ENCODE data around the gene TOMM7. TPM values are rescaled to one million over a fixed set of nuclear protein-coding genes. Genes with fewer than 3 reads are reported as not detected.

The TOMM7 gene
- total and polyA plus RNA-seq, 12 donors, result 94.2 to 574 (median 275) TPM

GRCh38 chr7:22864855-22865601 is 42.4 kb upstream of the TOMM7 start:
- 79 to 90% (median 81%) methylated on average over 7 of the region's 7 CpGs for WGBS, 4 donors
- Histone ChIP-seq H3K27ac (peak overlapping the region in 1 of 5 donors; percentile 37), H3K27me3 (no peaks in the 10 kb centered on the region), H3K36me3 (replicated peaks in 1 of 2) (no peaks in the 10 kb centered on the region), H3K4me1 (replicated peaks in 1 of 2) (peaks cover 0 to 4% of the 10 kb centered on the region in 2 donors), H3K4me3 (no peak overlapping the region), H3K9me3 (replicated peaks in 1 of 3) (no peaks in the 10 kb centered on the region)
- DNase-seq, result peak in 1 of 7 donors; percentile 50
- TF ChIP-seq POLR2A (IDR thresholded peaks at IDR 0.05), result no peak
- TF ChIP-seq, protein P1, sequence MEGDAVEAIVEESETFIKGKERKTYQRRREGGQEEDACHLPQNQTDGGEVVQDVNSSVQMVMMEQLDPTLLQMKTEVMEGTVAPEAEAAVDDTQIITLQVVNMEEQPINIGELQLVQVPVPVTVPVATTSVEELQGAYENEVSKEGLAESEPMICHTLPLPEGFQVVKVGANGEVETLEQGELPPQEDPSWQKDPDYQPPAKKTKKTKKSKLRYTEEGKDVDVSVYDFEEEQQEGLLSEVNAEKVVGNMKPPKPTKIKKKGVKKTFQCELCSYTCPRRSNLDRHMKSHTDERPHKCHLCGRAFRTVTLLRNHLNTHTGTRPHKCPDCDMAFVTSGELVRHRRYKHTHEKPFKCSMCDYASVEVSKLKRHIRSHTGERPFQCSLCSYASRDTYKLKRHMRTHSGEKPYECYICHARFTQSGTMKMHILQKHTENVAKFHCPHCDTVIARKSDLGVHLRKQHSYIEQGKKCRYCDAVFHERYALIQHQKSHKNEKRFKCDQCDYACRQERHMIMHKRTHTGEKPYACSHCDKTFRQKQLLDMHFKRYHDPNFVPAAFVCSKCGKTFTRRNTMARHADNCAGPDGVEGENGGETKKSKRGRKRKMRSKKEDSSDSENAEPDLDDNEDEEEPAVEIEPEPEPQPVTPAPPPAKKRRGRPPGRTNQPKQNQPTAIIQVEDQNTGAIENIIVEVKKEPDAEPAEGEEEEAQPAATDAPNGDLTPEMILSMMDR (IDR thresholded peaks at IDR 0.05), result no peak
- intact Hi-C loops (cut with DNase I), result no loop called here

DNA sequence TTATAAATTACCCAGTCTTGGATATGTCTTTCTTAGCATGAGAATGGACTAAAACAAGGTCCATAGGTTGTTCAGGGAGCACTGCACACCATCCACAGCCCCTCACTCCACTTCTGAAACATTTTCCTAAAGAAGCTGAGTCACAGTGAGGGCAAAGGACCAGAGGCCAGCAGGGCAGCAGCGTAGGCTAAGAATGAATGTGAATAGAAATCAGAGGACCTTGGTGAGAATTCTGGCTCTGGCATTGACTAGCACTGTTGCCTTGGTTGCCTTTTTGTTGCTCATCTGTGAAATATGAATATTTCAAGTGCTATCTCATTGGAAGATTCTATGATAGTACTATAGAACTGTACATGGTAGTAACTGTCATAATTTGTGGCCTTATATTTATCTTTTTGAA is 41.7 kb upstream of the TOMM7 start:
- Histone ChIP-seq H3K27me3 (no peaks in the 10 kb centered on the region), H3K4me1 (replicated peaks in 1 of 2) (peaks cover 0 to 5% of the 10 kb centered on the region in 2 donors), H3K36me3 (replicated peaks in 1 of 2) (no peaks in the 10 kb centered on the region), H3K9me3 (replicated peaks in 1 of 3) (no peaks in the 10 kb centered on the region), H3K4me3 (no peak overlapping the region), H3K27ac (no peak overlapping the region)
- intact Hi-C loops (cut with DNase I), result no loop called here
- WGBS, 4 donors, result 67 to 100% (median 94%) methylated on average over 1 of the region's 1 CpG
- no peak for TF ChIP-seq POLR2A (IDR thresholded peaks at IDR 0.05)
- TF ChIP-seq, protein P1 (IDR thresholded peaks at IDR 0.05), result no peak
- no peak for DNase-seq

- Histone ChIP-seq H3K4me1 (replicated peaks in 1 of 2) (peaks cover 0 to 5% of the 10 kb centered on the region in 2 donors), H3K4me3 (no peak overlapping the region), H3K27ac (no peak overlapping the region), H3K36me3 (replicated peaks in 1 of 2) (peaks cover 0 to under 1% of the 10 kb centered on the region in 2 donors), H3K27me3 (no peaks in the 10 kb centered on the region), H3K9me3 (replicated peaks in 1 of 3) (no peaks in the 10 kb centered on the region)
- WGBS, 4 donors, result 90 to 95% (median 94%) methylated on average over 8 of the region's 8 CpGs
- TF ChIP-seq, protein P1 (IDR thresholded peaks at IDR 0.05), result no peak
- no peak for TF ChIP-seq POLR2A (IDR thresholded peaks at IDR 0.05)
- DNase-seq, result peak in 1 of 7 donors; percentile 41
- intact Hi-C loops (cut with DNase I), result no loop called here
These were observed 40.7 kb upstream of the TOMM7 start for GRCh38 chr7:22863156-22863899.

DNA sequence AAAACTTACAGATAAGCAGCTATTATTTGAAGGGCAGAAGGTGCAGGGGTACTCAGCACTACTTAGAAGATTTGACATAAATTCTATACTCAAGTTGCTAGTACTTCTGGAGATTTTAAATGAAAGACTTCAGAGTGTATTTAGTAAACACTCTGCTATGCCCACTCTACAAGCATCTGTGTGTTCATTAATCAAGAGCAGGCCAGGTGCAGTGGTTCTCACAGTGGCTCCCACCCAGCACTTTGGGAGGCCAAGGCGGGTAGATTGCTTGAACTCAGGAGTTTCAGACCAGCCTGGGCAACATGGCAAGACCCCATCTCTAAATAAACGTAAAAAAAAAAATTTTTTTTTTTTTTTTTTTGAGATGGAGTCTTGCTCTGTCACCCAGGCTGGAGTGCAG is 38.9 kb upstream of the TOMM7 start:
- WGBS, 4 donors, result 91 to 97% (median 93%) methylated on average over 2 of the region's 2 CpGs
- Histone ChIP-seq H3K27ac (no peak overlapping the region), H3K4me3 (no peak overlapping the region), H3K9me3 (replicated peaks in 1 of 3) (no peaks in the 10 kb centered on the region), H3K36me3 (replicated peaks in 1 of 2) (peaks cover 0 to 7% of the 10 kb centered on the region in 2 donors), H3K4me1 (replicated peaks in 1 of 2) (peaks cover 0 to 5% of the 10 kb centered on the region in 2 donors), H3K27me3 (no peaks in the 10 kb centered on the region)
- TF ChIP-seq POLR2A (IDR thresholded peaks at IDR 0.05), result no peak
- TF ChIP-seq, protein P1 (IDR thresholded peaks at IDR 0.05), result no peak
- no peak for DNase-seq
- intact Hi-C loops (cut with DNase I), result no loop called here
